Regular cardiac myocyte (primary cell): ENCODE results near the gene CDC23. TPM values are rescaled to one million over a fixed set of nuclear protein-coding genes. Genes with fewer than 3 reads are reported as not detected.

Experiments
- total RNA-seq: library from RNA; depleted of rRNA; stranded (reverse); fragments of >200 nt; gene quantifications from 2 replicates; pipeline ENCODE4 v1.2.3, GENCODE V29; 2014

The CDC23 gene
- 24.2 and 28.9 TPM in 2 replicates for total RNA-seq

GRCh38 chr5:138213161-138214029 is at the start of gene CDC23:
Gene CDC23 (minus strand): TSS chr5:138213323. CDS start chr5:138213312, 11 bp downstream.

GRCh38 chr5:138178516-138179276 is 34.4 kb downstream of the CDC23 start, which contains the start of the genes BRD8 and KIF20A:
Gene BRD8 (minus strand): TSS chr5:138178630. CDS start chr5:138178614, 16 bp downstream.
Gene KIF20A (plus strand): TSS chr5:138179112. CDS start chr5:138179681, 569 bp downstream.

GRCh38 chr5:138138949-138139780 is 74.0 kb downstream of the CDC23 start, which contains the start of gene NME5:
Gene NME5 (minus strand): TSS chr5:138139428. CDS start chr5:138138780, 648 bp downstream.

Other genes with a start within 250 kb of the CDC23 start
- gene FAM13B, start 180.2 kb downstream of the CDC23 start, total RNA-seq, result 15.3 and 18.3 TPM in 2 replicates
- not detected in 2 replicates for gene WNT8A, start 129.3 kb downstream of the CDC23 start, total RNA-seq
- 0.77 and 1.7 TPM in 2 replicates for gene NME5, start 73.9 kb downstream of the CDC23 start, total RNA-seq
- 25.7 and 36.0 TPM in 2 replicates for gene BRD8, start 34.7 kb downstream of the CDC23 start, total RNA-seq
- gene KIF20A, start 34.2 kb downstream of the CDC23 start, total RNA-seq, result 8.7 and 86.5 TPM in 2 replicates
- gene GFRA3, start 61.3 kb upstream of the CDC23 start, total RNA-seq, result not detected in 2 replicates
- 1.1 and 9.0 TPM in 2 replicates for gene CDC25C, start 118.5 kb upstream of the CDC23 start, total RNA-seq
- gene FAM53C, start 124.9 kb upstream of the CDC23 start, total RNA-seq, result 22.8 and 25.9 TPM in 2 replicates
- 28.8 and 32.4 TPM in 2 replicates for gene KDM3B, start 139.4 kb upstream of the CDC23 start, total RNA-seq
- 7.5 and 9.3 TPM in 2 replicates for gene REEP2, start 225.7 kb upstream of the CDC23 start, total RNA-seq